Measurements from ENCODE around the gene IGDCC3.

The IGDCC3 gene

DNA sequence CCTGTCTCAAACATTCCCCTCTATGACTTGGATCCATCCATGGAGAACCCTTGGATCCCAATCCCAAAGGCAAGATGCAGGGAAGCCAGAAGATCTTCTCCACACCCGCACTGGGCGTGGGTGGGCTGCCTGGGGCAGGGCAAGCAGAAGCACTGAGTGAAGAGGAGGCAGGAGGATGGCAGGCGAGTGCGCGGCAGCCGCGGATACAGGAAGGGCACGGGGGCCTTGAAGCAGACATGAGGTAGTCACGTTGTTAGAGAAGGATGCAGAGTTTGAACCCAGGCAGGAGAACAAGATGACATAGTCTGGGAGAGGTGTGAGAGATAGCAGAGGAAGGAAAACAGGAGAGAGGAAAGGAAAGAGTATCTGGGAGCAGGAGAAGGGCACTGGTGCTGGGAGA, 5.1 kb upstream of the IGDCC3 start:
- H3K9ac ChIP-seq (ENCODE audit: low read length), result no peak overlapping the region
- no peaks in the 10 kb centered on the region for H3K36me3 ChIP-seq (ENCODE audit: control insufficient read depth, insufficient read depth, low read length)
- H3K27me3 ChIP-seq (ENCODE audit: control insufficient read depth, insufficient read depth, low read length), result peaks cover 4% of the 10 kb centered on the region

GRCh38 chr15:65382146-65382491, 4.3 kb upstream of the IGDCC3 start:
- H3K4me1 ChIP-seq (ENCODE audit: control insufficient read depth, insufficient read depth, low read length), result peaks cover 3% of the 10 kb centered on the region
- peaks cover 4% of the 10 kb centered on the region for H3K27me3 ChIP-seq (ENCODE audit: control insufficient read depth, insufficient read depth, low read length)
- no peak overlapping the region for H3K4me3 ChIP-seq (ENCODE audit: low read length)
- no peaks in the 10 kb centered on the region for H3K36me3 ChIP-seq (ENCODE audit: control insufficient read depth, insufficient read depth, low read length)
- H3K27ac ChIP-seq (ENCODE audit: low read depth, low read length), result no peak overlapping the region
- H3K9ac ChIP-seq (ENCODE audit: low read length), result no peak overlapping the region

More for the DNA sequence above, 5.1 kb upstream of the IGDCC3 start:
- peaks cover 3% of the 10 kb centered on the region for H3K4me1 ChIP-seq (ENCODE audit: control insufficient read depth, insufficient read depth, low read length)
- no peak overlapping the region for H3K27ac ChIP-seq (ENCODE audit: low read depth, low read length)
- H3K4me3 ChIP-seq (ENCODE audit: low read length), result no peak overlapping the region

- no peaks in the 10 kb centered on the region for H3K36me3 ChIP-seq (ENCODE audit: control insufficient read depth, insufficient read depth, low read length)
- H3K4me3 ChIP-seq (ENCODE audit: low read length), result no peak overlapping the region
- peaks cover 7% of the 10 kb centered on the region for H3K4me1 ChIP-seq (ENCODE audit: control insufficient read depth, insufficient read depth, low read length)
- no peak overlapping the region for H3K27ac ChIP-seq (ENCODE audit: low read depth, low read length)
- peaks cover 8% of the 10 kb centered on the region for H3K27me3 ChIP-seq (ENCODE audit: control insufficient read depth, insufficient read depth, low read length)
- H3K9ac ChIP-seq (ENCODE audit: low read length), result no peak overlapping the region
Measured at GRCh38 chr15:65381445-65382145, 3.8 kb upstream of the IGDCC3 start.

DNA sequence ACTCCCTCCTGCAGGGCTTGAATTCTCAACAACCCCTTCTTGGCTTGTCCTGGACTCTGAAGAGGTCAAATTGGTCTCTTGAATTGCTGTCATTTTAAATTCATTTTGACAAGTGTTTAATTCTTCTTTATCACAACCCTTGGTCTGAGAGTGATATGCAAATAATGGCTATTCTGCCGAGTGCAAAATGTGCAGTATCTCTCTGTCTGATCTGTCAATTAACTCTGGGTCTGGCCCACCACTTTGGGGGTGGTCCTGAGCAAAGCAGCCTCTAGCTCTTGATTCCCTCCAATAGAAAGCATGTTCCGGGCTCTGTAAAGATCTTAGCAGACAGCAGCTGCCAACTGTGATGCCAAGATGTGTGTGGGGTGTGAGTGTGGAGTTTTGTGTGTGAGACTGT, 2.2 kb upstream of the IGDCC3 start:
- peaks cover 16% of the 10 kb centered on the region for H3K27me3 ChIP-seq (ENCODE audit: control insufficient read depth, insufficient read depth, low read length)
- H3K4me1 ChIP-seq (ENCODE audit: control insufficient read depth, insufficient read depth, low read length), result peaks cover 5% of the 10 kb centered on the region
- H3K36me3 ChIP-seq (ENCODE audit: control insufficient read depth, insufficient read depth, low read length), result no peaks in the 10 kb centered on the region
- no peak overlapping the region for H3K27ac ChIP-seq (ENCODE audit: low read depth, low read length)
- no peak overlapping the region for H3K4me3 ChIP-seq (ENCODE audit: low read length)
- no peak overlapping the region for H3K9ac ChIP-seq (ENCODE audit: low read length)

DNA sequence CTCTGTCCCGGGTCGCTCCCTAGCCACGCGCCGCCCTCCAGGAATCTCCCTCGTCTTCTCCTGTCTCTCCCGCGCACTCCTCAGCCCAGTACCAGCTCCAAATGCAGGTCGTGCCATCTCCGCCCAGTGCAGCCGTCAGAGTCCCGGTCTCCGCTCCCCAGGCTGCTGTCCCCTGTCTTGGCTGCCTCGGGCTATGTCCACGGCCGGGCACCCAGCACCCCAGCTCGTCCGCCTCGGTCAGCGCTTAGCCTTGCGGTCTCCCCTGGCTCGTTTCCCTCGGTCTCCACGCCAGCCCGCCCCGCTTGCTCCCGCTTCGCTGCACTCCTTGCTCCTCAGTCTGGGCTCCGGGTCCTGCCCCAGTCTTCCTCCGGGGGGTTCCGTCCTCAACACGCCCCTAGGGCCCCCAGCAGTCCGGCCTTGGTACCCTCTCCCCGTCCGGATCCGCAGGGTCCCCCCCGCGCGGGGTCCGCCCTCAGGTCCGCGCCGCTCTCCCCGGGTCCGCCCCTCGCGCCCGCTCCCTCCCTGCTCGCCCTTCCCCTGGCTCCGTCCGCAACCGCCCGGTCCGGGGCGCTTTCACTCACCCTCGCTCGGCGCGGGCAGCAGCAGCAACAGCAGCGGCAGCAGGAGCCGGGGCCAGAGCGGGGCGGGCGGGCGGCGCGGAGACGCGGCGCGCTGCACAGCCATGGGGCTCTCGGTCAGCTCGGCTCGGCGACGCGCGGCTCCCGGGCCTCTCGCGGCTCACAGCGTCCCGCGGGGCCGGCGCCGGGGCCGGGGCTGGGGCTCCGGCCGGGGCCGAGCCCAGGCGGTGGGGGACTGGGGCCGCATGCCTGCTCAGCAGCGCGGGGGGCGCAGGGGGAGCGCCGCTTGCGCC, 462 bp downstream of the IGDCC3 start:
- no peak overlapping the region for H3K27ac ChIP-seq (ENCODE audit: low read depth, low read length)
- H3K27me3 ChIP-seq (ENCODE audit: control insufficient read depth, insufficient read depth, low read length), result peaks cover 27% of the 10 kb centered on the region
- H3K4me3 ChIP-seq (ENCODE audit: low read length), result peak overlapping the region; percentile 79
- H3K4me1 ChIP-seq (ENCODE audit: control insufficient read depth, insufficient read depth, low read length), result peaks cover 5% of the 10 kb centered on the region
- H3K9ac ChIP-seq (ENCODE audit: low read length), result no peak overlapping the region
- H3K36me3 ChIP-seq (ENCODE audit: control insufficient read depth, insufficient read depth, low read length), result no peaks in the 10 kb centered on the region

DNA sequence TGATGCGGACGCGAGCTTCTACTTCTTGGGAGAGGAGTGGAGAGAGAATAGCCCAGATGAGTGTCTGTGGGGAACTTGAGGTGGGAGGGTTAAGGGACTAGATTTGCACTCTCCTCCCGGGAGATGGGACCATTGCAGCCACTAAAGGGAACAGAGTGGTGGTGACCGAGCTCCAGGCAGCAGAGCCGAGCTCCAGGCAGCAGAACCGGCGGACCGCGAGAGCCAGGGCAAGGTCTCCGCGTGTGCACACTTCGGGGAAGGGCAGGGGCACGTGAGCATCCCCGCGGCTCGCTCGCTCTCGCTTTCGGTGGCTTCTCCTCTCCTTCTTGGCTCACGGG, 1.1 kb downstream of the IGDCC3 start:
- H3K27ac ChIP-seq (ENCODE audit: low read depth, low read length), result no peak overlapping the region
- H3K27me3 ChIP-seq (ENCODE audit: control insufficient read depth, insufficient read depth, low read length), result peaks cover 27% of the 10 kb centered on the region
- H3K9ac ChIP-seq (ENCODE audit: low read length), result no peak overlapping the region

GRCh38 chr15:65375871-65376607, 1.8 kb downstream of the IGDCC3 start:
- no peak overlapping the region for H3K4me3 ChIP-seq (ENCODE audit: low read length)
- peaks cover 27% of the 10 kb centered on the region for H3K27me3 ChIP-seq (ENCODE audit: control insufficient read depth, insufficient read depth, low read length)
- H3K27ac ChIP-seq (ENCODE audit: low read depth, low read length), result no peak overlapping the region
- peaks cover 5% of the 10 kb centered on the region for H3K4me1 ChIP-seq (ENCODE audit: control insufficient read depth, insufficient read depth, low read length)
- no peak overlapping the region for H3K9ac ChIP-seq (ENCODE audit: low read length)
- no peaks in the 10 kb centered on the region for H3K36me3 ChIP-seq (ENCODE audit: control insufficient read depth, insufficient read depth, low read length)

More for the DNA sequence above, 1.1 kb downstream of the IGDCC3 start:
- H3K4me1 ChIP-seq (ENCODE audit: control insufficient read depth, insufficient read depth, low read length), result peaks cover 5% of the 10 kb centered on the region
- peak overlapping the region; percentile 79 for H3K4me3 ChIP-seq (ENCODE audit: low read length)
- H3K36me3 ChIP-seq (ENCODE audit: control insufficient read depth, insufficient read depth, low read length), result no peaks in the 10 kb centered on the region

DNA sequence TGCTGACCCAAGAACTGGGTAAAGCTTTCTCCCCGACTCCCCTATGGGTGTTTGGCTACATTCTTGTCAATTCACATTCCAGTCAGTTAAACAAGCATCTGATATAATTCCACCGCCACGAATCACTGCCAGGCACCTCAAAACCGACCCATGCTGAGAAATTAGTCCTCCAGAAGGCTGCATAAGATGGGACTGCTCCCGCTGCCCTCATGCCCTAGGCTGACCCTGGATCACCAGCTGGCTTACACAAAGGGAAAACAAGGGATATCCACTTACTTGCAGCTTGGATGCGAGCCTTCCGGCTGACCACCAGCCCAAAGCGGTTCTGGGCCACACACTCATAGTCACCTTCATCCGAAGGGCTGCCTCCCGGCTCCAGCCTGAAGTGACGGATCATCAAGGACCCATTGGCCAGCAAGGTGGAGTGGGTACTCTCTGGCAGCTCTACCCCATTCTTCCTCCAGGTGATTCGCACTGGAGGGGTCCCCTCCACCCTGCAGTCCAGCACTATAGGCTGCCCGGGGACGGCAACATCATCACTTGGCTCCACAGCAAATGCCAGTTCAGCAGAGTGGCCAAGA, 2.9 kb downstream of the IGDCC3 start:
- no peak overlapping the region for H3K27ac ChIP-seq (ENCODE audit: low read depth, low read length)
- no peak overlapping the region for H3K9ac ChIP-seq (ENCODE audit: low read length)
- peaks cover 27% of the 10 kb centered on the region for H3K27me3 ChIP-seq (ENCODE audit: control insufficient read depth, insufficient read depth, low read length)
- H3K4me1 ChIP-seq (ENCODE audit: control insufficient read depth, insufficient read depth, low read length), result peaks cover 5% of the 10 kb centered on the region
- no peaks in the 10 kb centered on the region for H3K36me3 ChIP-seq (ENCODE audit: control insufficient read depth, insufficient read depth, low read length)
- H3K4me3 ChIP-seq (ENCODE audit: low read length), result no peak overlapping the region

DNA sequence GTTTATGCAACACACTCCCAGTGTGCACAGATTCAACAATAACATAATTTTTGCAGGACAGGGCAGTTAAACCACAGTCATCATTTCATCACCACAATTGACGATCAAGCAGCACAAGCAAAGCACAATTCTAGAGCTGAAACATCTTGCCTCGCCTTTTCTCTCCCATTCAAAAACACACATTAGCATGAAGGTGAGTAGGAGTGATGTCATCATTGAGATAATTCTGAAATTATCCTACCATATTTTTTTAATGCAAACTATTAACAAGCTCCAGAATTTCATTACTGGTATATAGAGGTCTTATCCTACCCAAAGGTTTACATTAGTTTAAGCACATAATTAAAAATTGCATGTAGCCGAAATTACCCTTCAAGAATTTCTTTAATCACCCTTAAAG, 3.5 kb downstream of the IGDCC3 start:
- Histone ChIP-seq H3K27me3 (ENCODE audit: control insufficient read depth, insufficient read depth, low read length) (peaks cover 27% of the 10 kb centered on the region), H3K9ac (ENCODE audit: low read length) (no peak overlapping the region), H3K27ac (ENCODE audit: low read depth, low read length) (no peak overlapping the region), H3K36me3 (ENCODE audit: control insufficient read depth, insufficient read depth, low read length) (no peaks in the 10 kb centered on the region), H3K4me3 (ENCODE audit: low read length) (no peak overlapping the region), H3K4me1 (ENCODE audit: control insufficient read depth, insufficient read depth, low read length) (peaks cover 5% of the 10 kb centered on the region)

DNA sequence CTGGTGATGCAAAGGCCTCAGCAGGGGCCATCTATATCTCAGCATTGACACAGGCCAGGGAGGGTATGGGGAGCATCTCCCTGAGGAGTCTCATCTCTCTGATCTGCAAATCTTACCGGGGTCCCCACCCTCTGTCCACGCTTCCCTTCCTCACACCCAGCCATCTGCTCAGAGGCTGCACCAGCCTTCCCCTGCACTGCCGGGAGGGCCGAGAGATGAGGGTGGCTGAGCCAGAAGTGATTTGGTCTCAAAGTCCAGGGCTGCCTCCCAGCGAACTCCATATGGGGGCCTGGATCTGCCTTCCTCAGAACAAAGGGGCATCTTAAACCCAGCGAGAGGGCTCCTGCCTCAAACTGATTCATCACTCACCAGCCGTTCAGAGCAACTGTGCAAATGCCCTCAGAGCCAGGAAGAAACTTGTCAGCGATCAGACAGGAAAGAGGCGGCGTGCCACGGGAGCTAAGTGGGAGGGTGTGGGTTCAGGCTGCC, 4.6 kb downstream of the IGDCC3 start:
- Histone ChIP-seq H3K9ac (ENCODE audit: low read length) (no peak overlapping the region), H3K27ac (ENCODE audit: low read depth, low read length) (no peak overlapping the region), H3K27me3 (ENCODE audit: control insufficient read depth, insufficient read depth, low read length) (peaks cover 24% of the 10 kb centered on the region), H3K4me1 (ENCODE audit: control insufficient read depth, insufficient read depth, low read length) (peaks cover 5% of the 10 kb centered on the region), H3K4me3 (ENCODE audit: low read length) (no peak overlapping the region), H3K36me3 (ENCODE audit: control insufficient read depth, insufficient read depth, low read length) (no peaks in the 10 kb centered on the region)

DNA sequence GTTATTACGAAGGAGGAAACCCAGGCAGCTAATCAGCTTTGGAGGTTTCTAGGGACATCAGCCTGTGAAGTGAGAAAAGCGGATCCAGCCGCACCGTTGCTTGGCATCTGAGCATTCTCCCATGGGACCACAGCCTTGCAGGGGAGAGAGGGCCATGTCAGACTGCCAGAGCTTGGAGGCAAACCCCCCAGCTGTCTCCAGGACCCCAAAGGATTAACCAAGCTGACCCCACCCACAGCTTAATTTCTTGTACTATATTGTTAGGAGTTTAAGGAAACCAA, 5.1 kb downstream of the IGDCC3 start:
- Histone ChIP-seq H3K36me3 (ENCODE audit: control insufficient read depth, insufficient read depth, low read length) (no peaks in the 10 kb centered on the region), H3K4me1 (ENCODE audit: control insufficient read depth, insufficient read depth, low read length) (peaks cover 5% of the 10 kb centered on the region), H3K9ac (ENCODE audit: low read length) (no peak overlapping the region), H3K27me3 (ENCODE audit: control insufficient read depth, insufficient read depth, low read length) (peaks cover 23% of the 10 kb centered on the region), H3K27ac (ENCODE audit: low read depth, low read length) (no peak overlapping the region), H3K4me3 (ENCODE audit: low read length) (no peak overlapping the region)

All from rectal smooth muscle tissue (tissue), 1 donor.